Dendritic cell treated with granulocyte-macrophage colony-stimulating factor and Interleukin-4, amounts not matched to agents 40 ng/mL and 50 ng/mL, for 4 days (primary cell): ENCODE measurements around the gene RHEBL1.
"Not testable (repeated sequence)": the region's sequence is repeated elsewhere in the genome, so short reads cannot be mapped to it uniquely, and the experiment has no call there.

Experiments
- H3K27ac Mint-ChIP-seq: one replicate; pipeline ENCODE4 v1.8.0; 2022; ENCODE audit warnings: mild to moderate bottlenecking, mixed read lengths
- H3K27me3 Mint-ChIP-seq: one replicate; pipeline ENCODE4 v1.8.0; 2022; ENCODE audit warnings: mild to moderate bottlenecking, mixed read lengths
- H3K36me3 Mint-ChIP-seq: one replicate; pipeline ENCODE4 v1.8.0; 2022; ENCODE audit warnings: low read depth, mixed read lengths
- H3K4me1 Mint-ChIP-seq: one replicate; pipeline ENCODE4 v1.8.0; 2022; ENCODE audit warnings: low read depth, mixed read lengths
- H3K4me3 Mint-ChIP-seq: one replicate; pipeline ENCODE4 v1.8.0; 2022; ENCODE audit warnings: mild to moderate bottlenecking, moderate library complexity, mixed read lengths
- H3K9me3 Mint-ChIP-seq: one replicate; pipeline ENCODE4 v1.8.0; 2022; ENCODE audit warnings: mixed read lengths
- intact Hi-C: fragments of 100-400 bp; cut with micrococcal nuclease; formaldehyde crosslinking; loops from one replicate; pipeline ENCODE4 v1.15.0; 2022

The RHEBL1 gene

DNA sequence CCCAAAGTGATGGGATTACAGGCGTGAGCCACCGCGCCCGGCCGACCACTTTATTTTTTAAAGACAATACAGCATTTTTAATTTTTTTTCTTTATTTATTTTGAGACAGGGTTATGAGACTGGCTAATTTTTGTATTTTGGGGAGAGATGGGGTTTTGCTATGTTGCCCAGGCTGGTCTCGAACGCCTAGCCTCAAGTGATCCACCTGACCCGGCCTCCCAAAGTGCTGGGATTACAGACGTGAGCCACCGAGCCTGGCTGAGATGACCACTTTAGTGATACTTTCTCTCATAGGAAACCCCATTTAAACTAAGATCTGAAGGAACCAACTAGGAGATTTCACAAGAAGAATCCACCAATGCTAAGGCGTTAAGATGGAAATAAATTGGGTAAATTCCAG, 1.2 kb upstream of the RHEBL1 start:
- intact Hi-C loops, result no loop called here
- Mint-ChIP-seq H3K9me3 (no peaks in the 10 kb centered on the region), H3K27ac (peak overlapping the region; percentile 3), H3K4me1 (peaks cover 16% of the 10 kb centered on the region), H3K4me3 (no peak overlapping the region), H3K36me3 (peaks cover 7% of the 10 kb centered on the region), H3K27me3 (no peaks in the 10 kb centered on the region)

DNA sequence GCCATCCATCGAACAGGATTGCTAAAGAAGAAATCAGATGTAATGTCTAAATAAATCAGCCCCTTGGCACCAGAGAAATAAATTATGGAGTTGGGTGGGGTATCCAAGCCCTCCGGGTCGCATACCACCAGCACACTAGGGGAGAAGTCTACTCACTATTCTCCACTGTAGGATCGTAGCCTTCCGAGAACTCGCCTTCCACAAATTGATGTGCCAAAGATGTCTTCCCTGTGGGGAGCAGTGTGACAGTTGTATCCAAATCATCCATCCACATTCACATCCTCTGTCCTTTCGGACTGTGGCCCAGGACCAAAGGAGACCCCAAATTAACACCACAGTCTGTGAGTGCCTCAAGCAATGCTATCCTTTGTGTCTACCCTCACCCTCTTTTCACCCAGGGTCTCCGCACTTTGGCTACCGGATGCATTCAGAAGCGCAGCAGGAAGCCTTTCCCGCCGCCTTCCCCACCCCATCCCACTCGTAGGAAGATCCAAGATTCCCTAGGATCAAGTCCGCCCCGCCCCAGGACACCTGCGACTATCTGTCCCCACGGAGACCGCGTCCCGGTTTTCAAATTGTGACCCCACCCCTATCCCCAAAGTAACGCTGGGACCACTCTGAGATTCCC, 786 bp downstream of the RHEBL1 start:
- H3K4me1 Mint-ChIP-seq, result peaks cover 23% of the 10 kb centered on the region
- H3K36me3 Mint-ChIP-seq, result peaks cover 7% of the 10 kb centered on the region
- H3K9me3 Mint-ChIP-seq, result no peaks in the 10 kb centered on the region
- intact Hi-C loops, result loop anchor here (1.0 kb wide), 1 partner anchor 62 kb away; the partner anchor contains the start of gene TUBA1B
- peak overlapping the region; percentile 87 for H3K27ac Mint-ChIP-seq
- no peaks in the 10 kb centered on the region for H3K27me3 Mint-ChIP-seq
- H3K4me3 Mint-ChIP-seq, result peak overlapping the region; percentile 85

DNA sequence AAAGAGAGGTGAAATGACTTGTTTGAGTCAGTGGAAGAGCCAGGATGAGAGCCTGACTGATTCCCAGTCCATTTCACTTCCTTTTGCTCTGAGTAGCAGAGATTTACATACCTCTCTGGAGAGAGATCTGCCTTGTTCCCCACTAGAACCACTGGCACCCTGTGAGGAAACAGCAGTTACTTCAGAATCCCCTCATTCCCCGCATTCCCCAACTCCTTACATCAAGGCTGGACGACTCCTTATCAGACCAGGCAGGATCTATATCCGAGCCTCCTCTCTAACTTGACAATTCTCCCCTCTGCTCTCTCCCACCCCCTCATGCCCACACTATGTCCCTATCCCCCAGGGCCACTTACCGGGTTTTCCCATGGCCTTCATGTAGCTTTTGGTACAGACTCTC, 3.7 kb downstream of the RHEBL1 start:
- intact Hi-C loops, result no loop called here
- H3K27ac Mint-ChIP-seq, result no peak overlapping the region
- peaks cover 7% of the 10 kb centered on the region for H3K36me3 Mint-ChIP-seq

DNA sequence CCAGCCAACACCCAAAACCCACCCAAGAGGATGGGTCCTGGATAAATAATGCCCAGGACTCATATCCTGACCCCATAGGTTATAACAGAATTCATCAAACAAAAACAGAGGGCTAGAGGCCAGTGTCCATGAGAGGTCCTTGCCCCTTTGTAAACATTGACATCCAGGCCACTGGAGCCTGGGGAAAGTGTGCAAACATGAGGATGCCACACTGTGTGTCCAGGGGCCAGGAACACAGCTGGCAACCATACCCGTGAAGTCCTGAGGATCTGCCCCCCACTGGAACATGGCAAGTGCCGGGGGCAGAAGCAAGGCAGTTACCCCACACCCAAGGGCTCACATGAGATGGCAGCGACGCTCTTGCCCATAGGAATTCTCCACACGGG, 5.0 kb downstream of the RHEBL1 start:
- Mint-ChIP-seq H3K4me1 (peaks cover 30% of the 10 kb centered on the region), H3K36me3 (peaks cover 13% of the 10 kb centered on the region), H3K27me3 (no peaks in the 10 kb centered on the region), H3K9me3 (no peaks in the 10 kb centered on the region), H3K4me3 (no peak overlapping the region), H3K27ac (no peak overlapping the region)
- intact Hi-C loops, result loop anchor here (2.0 to 5.0 kb wide), 3 partner anchors 34 to 278 kb away; partner anchors contain the start of gene TUBA1A

More for the DNA sequence above, 3.7 kb downstream of the RHEBL1 start:
- peaks cover 33% of the 10 kb centered on the region for H3K4me1 Mint-ChIP-seq
- H3K9me3 Mint-ChIP-seq, result no peaks in the 10 kb centered on the region
- no peak overlapping the region for H3K4me3 Mint-ChIP-seq
- no peaks in the 10 kb centered on the region for H3K27me3 Mint-ChIP-seq

DNA sequence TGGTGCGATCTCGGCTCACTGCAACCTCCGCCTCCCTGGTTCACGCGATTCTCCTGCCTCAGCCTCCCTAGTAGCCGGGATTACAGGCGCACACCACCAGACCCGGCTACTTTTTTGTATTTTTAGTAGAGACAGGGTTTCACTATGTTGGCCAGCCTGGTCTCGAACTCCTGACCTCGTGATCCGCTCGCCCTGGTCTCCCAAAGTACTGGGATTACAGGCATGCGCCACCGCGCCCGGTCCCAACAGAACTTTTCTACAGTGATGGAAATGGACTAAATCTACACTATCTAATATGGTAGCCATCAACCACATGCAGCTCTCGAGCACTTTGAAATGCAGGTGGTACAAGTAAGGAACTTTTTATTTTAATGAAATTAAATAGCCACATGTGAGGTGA, 7.9 kb downstream of the RHEBL1 start:
- not testable (repeated sequence) for H3K27me3 Mint-ChIP-seq, H3K9me3 Mint-ChIP-seq, H3K27ac Mint-ChIP-seq, H3K4me3 Mint-ChIP-seq
- intact Hi-C loops, result loop anchor here (2.0 to 5.0 kb wide), 3 partner anchors 125 to 280 kb away; partner anchors contain the start of gene TUBA1A
- Mint-ChIP-seq H3K36me3 (peaks cover 27% of the 10 kb centered on the region), H3K4me1 (peaks cover 42% of the 10 kb centered on the region)

DNA sequence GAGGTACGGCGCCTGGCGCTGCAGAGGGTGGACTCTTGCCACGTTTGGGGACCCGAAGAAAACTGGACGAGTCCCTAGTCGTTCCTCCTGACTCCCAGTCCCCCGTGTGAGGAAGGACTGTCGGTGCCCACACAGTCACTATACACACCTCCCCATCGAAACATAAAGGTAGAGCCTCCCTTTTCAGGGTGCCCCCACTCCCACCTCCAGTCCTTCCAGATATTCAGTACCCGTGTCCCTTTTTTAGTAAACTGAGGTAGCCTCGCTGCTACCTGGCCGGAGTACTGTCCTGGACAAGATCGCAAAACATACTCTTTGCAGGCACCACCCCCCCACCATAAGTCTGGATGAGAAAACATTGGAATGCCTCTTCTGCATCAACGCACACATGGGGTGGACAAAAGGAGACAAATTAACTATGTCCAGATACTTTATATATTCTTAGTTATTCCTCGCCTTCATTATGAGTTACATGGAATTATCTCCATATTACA, 8.6 kb downstream of the RHEBL1 start:
- Mint-ChIP-seq H3K4me1 (peaks cover 49% of the 10 kb centered on the region), H3K36me3 (peaks cover 30% of the 10 kb centered on the region), H3K9me3 (no peaks in the 10 kb centered on the region), H3K27ac (peak overlapping the region; percentile 98), H3K27me3 (no peaks in the 10 kb centered on the region), H3K4me3 (peak overlapping the region; percentile 95)
- intact Hi-C loops, result loop anchor here (2.0 to 5.0 kb wide), 3 partner anchors 126 to 281 kb away; partner anchors contain the start of gene TUBA1A

DNA sequence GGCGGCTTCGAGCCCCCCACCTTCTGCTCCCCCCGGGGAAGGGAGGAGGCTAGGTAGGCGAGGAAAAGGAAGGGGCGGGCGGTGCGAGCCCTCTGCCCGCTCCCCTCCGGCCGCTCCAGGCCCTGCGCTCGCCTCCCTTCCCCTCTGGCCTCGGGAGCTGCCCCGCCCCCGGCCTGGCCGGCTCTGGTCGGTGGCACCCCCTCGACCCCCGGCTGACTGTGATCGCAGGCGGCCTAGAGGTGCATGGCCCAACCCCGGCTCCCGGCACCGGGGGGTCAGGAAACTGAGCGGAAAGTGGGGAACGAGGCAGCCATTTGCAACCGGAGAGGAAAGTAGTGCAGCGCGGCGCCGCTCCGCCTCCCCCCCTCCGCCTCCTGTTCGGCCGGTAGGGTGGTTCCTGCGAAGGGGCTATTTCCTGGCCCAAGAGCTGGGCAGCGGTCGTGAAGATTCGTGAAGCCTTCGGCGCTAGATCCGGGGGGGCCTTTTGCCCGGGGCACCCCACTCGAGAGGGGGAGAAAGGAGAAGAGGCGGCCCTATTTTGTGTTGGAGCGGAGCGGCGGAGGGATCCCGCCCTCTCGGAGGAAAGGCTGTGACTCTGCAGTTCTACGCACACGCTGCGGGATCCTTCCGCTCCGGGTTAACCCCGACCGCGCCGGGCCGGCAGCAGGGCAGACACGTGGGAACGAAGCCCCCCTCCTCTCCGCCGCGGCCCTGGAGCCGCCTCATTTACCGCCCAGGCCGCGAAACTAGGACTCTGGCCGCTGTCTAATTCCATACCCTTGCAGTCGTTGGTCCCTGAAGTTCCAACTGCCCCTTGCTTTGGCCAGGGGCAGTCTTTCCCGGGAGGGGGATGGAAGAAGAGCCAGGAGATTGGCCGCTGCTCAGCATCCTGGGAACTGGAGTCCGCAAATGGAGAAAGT, 9.3 kb downstream of the RHEBL1 start, which contains the start of gene KMT2D:
KMT2D (minus strand) TSS at position 558 of the 920 bp plus-strand sequence. CDS start 5,470 bp downstream, outside the sequence.
- H3K4me1 Mint-ChIP-seq, result peaks cover 56% of the 10 kb centered on the region
- intact Hi-C loops, result loop anchor here (2.0 to 5.0 kb wide), 3 partner anchors 127 to 282 kb away; partner anchors contain the start of gene TUBA1A
- peak within 1 kb of the TSS; percentile 98 for H3K27ac Mint-ChIP-seq
- no peaks in the 10 kb centered on the region for H3K27me3 Mint-ChIP-seq
- peak within 1 kb of the TSS; percentile 95 for H3K4me3 Mint-ChIP-seq
- no peaks in the 10 kb centered on the region for H3K9me3 Mint-ChIP-seq
- peaks cover 37% of the 10 kb centered on the region for H3K36me3 Mint-ChIP-seq

DNA sequence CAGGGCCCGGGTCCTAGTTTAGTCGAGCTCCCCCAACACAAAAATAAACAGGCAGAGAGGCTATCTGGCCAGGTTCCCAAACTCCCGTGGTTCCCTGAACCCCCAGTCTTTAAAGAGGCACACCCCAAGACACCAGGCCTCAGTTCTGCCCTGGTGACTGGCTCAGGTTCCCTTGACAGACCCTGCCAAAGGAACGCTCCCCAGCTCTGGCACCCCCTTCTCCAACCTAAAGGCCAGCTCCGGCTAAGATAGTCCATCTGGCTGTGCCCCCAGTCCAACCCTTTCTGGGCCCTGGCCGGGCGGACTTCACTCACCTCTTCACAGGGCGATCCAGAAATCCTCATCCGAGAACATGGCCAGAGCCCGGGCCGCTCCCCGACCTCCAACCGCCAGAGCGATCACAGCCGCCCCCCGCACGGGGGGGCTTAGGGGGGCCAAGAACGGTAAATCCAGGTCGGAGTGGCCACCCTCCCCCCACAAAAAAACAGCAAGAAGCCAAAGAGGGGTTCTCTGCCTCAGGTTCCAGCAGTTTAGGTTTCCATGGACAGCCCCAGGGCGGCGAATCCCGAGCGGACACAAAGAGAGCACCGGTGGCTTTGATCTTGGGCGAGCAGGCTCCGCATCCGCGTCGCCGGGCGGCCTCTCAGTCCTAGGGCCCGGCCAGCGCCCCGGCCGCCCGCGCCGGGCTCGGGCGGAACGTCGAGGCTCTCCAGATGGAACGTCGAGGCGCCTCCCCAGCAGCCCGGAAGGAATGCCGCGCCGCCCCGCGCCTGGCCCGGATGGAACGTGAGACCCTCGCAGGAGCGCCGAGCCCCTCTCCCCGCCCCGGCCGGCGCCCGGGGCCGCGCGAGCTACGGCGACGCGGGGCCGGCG, 10.2 kb downstream of the RHEBL1 start:
- H3K27me3 Mint-ChIP-seq, result no peaks in the 10 kb centered on the region
- H3K27ac Mint-ChIP-seq, result peak overlapping the region; percentile 98
- H3K9me3 Mint-ChIP-seq, result no peaks in the 10 kb centered on the region

DNA sequence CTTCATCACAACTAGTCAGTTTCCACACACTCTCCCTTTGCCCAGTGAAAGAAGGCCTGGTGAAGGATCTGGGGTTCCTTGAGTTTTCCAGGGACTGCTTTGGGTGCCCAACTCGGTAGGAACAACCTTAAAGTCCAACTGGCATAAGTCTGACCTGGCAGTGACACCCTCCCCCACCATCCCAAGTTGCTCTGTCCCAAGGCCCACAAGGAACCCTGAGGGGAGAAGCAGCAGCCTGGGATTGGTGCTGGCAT, 10.8 kb downstream of the RHEBL1 start:
- peak overlapping the region; percentile 95 for H3K4me3 Mint-ChIP-seq
- H3K4me1 Mint-ChIP-seq, result peaks cover 59% of the 10 kb centered on the region
- H3K36me3 Mint-ChIP-seq, result peaks cover 52% of the 10 kb centered on the region
- intact Hi-C loops, result no loop called here
- peak overlapping the region; percentile 98 for H3K27ac Mint-ChIP-seq
- H3K9me3 Mint-ChIP-seq, result no peaks in the 10 kb centered on the region
- H3K27me3 Mint-ChIP-seq, result no peaks in the 10 kb centered on the region

More for the DNA sequence above, 10.2 kb downstream of the RHEBL1 start:
- intact Hi-C loops, result loop anchor here (2.0 to 5.0 kb wide), 3 partner anchors 128 to 283 kb away; partner anchors contain the start of gene TUBA1A
- peak overlapping the region; percentile 95 for H3K4me3 Mint-ChIP-seq
- peaks cover 64% of the 10 kb centered on the region for H3K4me1 Mint-ChIP-seq
- H3K36me3 Mint-ChIP-seq, result peaks cover 47% of the 10 kb centered on the region

DNA sequence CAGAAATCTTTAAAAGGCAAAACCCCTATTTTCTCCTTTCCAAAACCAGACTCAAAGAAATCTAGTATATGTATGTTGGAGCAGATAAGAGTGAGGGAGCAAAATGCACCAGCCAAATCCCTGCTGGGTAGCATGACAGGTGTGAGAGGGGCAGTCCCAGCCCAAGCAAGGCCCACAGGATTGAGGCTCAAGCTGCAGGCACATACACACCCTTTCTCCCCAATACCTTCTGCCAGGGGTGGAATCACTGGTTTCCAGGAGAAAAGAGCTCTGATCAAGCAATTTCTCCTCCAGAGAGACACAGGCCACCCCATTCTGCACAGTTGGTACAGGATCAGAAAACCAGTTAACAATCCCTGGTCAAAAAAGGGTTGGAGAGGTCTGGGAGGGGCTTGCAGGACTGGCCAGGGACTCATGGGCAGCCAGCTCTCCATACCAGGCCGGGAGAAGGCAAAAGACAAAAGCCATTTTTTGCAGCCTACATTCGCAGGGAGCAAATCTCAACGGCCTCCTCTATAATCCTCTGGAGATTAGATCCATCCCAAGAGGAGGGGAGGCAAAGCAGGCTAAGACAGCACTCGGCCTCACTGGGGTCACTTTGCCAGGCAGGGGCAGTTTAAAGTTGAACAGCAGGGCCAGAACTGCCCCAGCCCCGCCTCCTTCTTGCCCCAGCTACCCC, 11.3 kb downstream of the RHEBL1 start:
- H3K4me3 Mint-ChIP-seq, result peak overlapping the region; percentile 95
- H3K36me3 Mint-ChIP-seq, result peaks cover 57% of the 10 kb centered on the region
- peaks cover 55% of the 10 kb centered on the region for H3K4me1 Mint-ChIP-seq
- intact Hi-C loops, result no loop called here
- no peaks in the 10 kb centered on the region for H3K9me3 Mint-ChIP-seq
- peak overlapping the region; percentile 98 for H3K27ac Mint-ChIP-seq
- no peaks in the 10 kb centered on the region for H3K27me3 Mint-ChIP-seq

DNA sequence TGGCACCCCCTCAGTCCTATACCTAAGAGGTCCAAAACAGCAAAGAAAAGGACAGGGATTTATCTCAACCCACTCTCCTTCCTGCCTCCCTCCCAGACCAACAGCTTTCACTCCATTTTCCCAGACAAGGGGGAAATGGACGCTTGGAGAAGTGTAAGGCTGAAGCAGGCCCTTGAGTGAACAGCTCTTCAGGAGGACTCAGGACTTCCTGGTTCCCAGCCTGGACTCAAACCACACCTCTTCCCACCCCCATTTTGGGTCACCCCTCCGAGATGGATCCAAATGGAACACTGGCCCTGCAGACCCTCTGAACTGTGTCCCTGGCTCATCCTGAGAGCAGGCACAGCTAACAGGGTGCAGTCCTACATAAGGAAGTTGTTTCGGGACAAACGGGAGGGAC, 11.9 kb downstream of the RHEBL1 start:
- peaks cover 55% of the 10 kb centered on the region for H3K4me1 Mint-ChIP-seq
- peak overlapping the region; percentile 95 for H3K4me3 Mint-ChIP-seq
- H3K27ac Mint-ChIP-seq, result peak overlapping the region; percentile 98
- no peaks in the 10 kb centered on the region for H3K9me3 Mint-ChIP-seq
- no peaks in the 10 kb centered on the region for H3K27me3 Mint-ChIP-seq
- intact Hi-C loops, result loop anchor here (2.0 kb wide), 1 partner anchor 39 kb away; the partner anchor contains the start of gene PRKAG1
- peaks cover 63% of the 10 kb centered on the region for H3K36me3 Mint-ChIP-seq

DNA sequence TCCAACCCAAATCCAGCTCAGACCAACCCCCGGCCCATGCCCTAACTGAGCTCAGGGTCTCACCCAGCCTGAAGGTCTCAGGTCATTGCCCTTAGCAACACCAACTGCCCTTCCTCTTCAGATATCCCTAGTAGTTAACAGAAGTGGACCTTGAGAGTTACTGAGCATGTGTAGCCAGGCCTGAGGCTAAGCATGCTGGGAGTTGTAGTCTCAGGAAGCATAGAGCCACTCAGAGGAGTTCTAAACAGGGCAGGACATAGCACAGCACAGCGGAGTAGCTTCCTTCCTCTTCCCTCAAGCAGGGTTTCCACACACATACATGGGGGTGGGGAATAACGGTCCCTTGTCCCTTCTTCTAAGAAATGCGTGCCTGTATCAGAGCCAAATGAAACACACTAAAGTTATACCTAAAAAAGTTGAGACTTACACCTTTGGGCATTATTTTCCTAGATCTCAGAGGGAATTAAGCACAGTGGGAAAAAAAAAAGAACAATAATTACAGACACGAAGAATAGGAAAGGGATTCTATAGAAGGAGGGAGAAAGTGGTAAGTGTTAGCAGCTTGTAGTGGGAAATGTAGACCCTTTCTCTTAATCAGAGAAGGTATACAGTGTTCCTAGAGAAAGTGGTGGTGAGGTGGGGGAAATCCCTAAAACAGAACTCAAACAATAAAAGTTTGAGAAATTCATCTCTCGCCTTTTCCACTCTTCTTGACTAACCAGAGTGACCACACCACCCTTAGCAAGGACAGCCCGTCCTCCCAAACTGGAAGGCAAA, 13.6 kb downstream of the RHEBL1 start:
- Mint-ChIP-seq H3K27me3 (no peaks in the 10 kb centered on the region), H3K27ac (peak overlapping the region; percentile 98), H3K4me1 (peaks cover 50% of the 10 kb centered on the region), H3K4me3 (peak overlapping the region; percentile 95), H3K9me3 (no peaks in the 10 kb centered on the region), H3K36me3 (peaks cover 81% of the 10 kb centered on the region)
- intact Hi-C loops, result loop anchor here (2.0 kb wide), 1 partner anchor 37 kb away; the partner anchor contains the start of gene PRKAG1
